HCT116 (cell line): Measurements from ENCODE around the gene PDE6B. TPM values are rescaled to one million over a fixed set of nuclear protein-coding genes. Genes with fewer than 3 reads are reported as not detected.

ENCODE experiments used
- ATAC-seq: fragments of 200-7000 bp; cut with Tn5 transposase; 2 replicates; pipeline ENCODE4 v1.9.1; 2020; ENCODE audit warnings: mild to moderate bottlenecking, moderate library complexity
- BruUV-seq: library from RNA; stranded (reverse); fragments of 400-500 nt; replicated peaks from 2 replicates; lab custom pipeline; 2021; lab: Mats Ljungman, UMichigan
- CTCF ChIA-PET: fragments of 300-600 bp; sonication (Branson Sonifier 250); formaldehyde crosslinking; loops from one replicate; lab custom pipeline; 2021; ENCODE audit warnings: antibody characterized with exemption; lab: Charles Lee
- POLR2A ChIA-PET: fragments of 300-600, 350-600 bp; sonication (Branson Sonifier 250); formaldehyde crosslinking; loops from one replicate; lab custom pipeline; 2021; ENCODE audit warnings: antibody characterized with exemption; lab: Charles Lee
- RAD21 ChIA-PET, 2 experiments: fragments of 300-600 bp; sonication (Branson Sonifier 250); formaldehyde crosslinking; loops; one replicate each; lab custom pipeline; 2023; ENCODE audit warnings: low total read pairs in 2 of 2; ENCODE audit not compliant: uncharacterized antibody in 2 of 2, unreplicated experiment in 2 of 2, low non-redundant PET in 1 of 2; lab: Charles Lee
- DNase-seq: peaks from one replicate; pipeline ENCODE4 v3.0.0-alpha.2; 2010; ENCODE audit warnings: low read depth, low spot score
- H2AFZ ChIP-seq: fragments of 200-600 bp; shearing (Covaris generic), sonication (generic); 2 replicates; pipeline ENCODE4 v1.6.1; 2017; ENCODE audit warnings: low read depth, mixed run types, mixed read lengths, antibody characterized with exemption, low read length; ENCODE audit not compliant: poor library complexity, severe bottlenecking
- H3K27ac ChIP-seq: 2 replicates; pipeline ENCODE4 v1.5.1; 2012; ENCODE audit warnings: low read depth, low read length
- H3K27me3 ChIP-seq: fragments of 200-600 bp; sonication (generic); 2 replicates; pipeline ENCODE4 v1.6.1; 2016; ENCODE audit warnings: mixed run types, low read length, mixed read lengths; ENCODE audit not compliant: insufficient read depth
- H3K36me3 ChIP-seq, 2 experiments: fragments of 200-500 bp in 1 of 2; fragments of 200-600 bp in 1 of 2; sonication (Bioruptor generic) in 1 of 2; sonication (generic) in 1 of 2; 2 replicates each; pipeline versions ENCODE4 v1.5.1 to v1.6.1; 2014 to 2016; ENCODE audit warnings: low read length in 2 of 2, inconsistent platforms in 1 of 2, mixed read lengths in 1 of 2, mixed run types in 1 of 2; ENCODE audit not compliant: insufficient read depth in 2 of 2, control insufficient read depth in 1 of 2
- H3K4me1 ChIP-seq, 2 experiments: fragments of 200-600 bp in 1 of 2; sonication (generic) in 1 of 2; 2 replicates each; pipeline versions ENCODE4 v1.5.1 to v1.6.1; 2012 to 2017; ENCODE audit warnings: low read length in 2 of 2, inconsistent platforms in 1 of 2, mild to moderate bottlenecking in 1 of 2, mixed read lengths in 1 of 2, mixed run types in 1 of 2, moderate library complexity in 1 of 2; ENCODE audit not compliant: insufficient read depth in 2 of 2, control insufficient read depth in 1 of 2
- H3K4me2 ChIP-seq: fragments of 200-600 bp; sonication (generic); 2 replicates; pipeline ENCODE4 v1.6.1; 2017; ENCODE audit warnings: mixed run types, low read length, mixed read lengths
- H3K4me3 ChIP-seq, 2 experiments: fragments of 200-600 bp in 1 of 2; sonication (generic) in 1 of 2; replicated peaks in 1 of 2; 2 replicates each; pipeline ENCODE4 v1.5.1; 2011 to 2016; ENCODE audit warnings: low read length in 2 of 2, control low read depth in 1 of 2, low read depth in 1 of 2, mild to moderate bottlenecking in 1 of 2, mixed read lengths in 1 of 2, mixed run types in 1 of 2
- H3K79me2 ChIP-seq: fragments of 200-600 bp; sonication (generic); 2 replicates; pipeline ENCODE4 v1.6.1; 2017; ENCODE audit warnings: mild to moderate bottlenecking, mixed run types, low read length, moderate library complexity, mixed read lengths; ENCODE audit not compliant: insufficient read depth
- H3K9ac ChIP-seq: fragments of 200-600 bp; sonication (generic); 2 replicates; pipeline ENCODE4 v1.6.1; 2016; ENCODE audit warnings: low read length, mixed read lengths
- H3K9me2 ChIP-seq: fragments of 200-600 bp; sonication (generic), shearing (Covaris generic); 2 replicates; pipeline ENCODE4 v1.6.1; 2017; ENCODE audit warnings: mixed run types, mild to moderate bottlenecking, moderate library complexity; ENCODE audit not compliant: insufficient read depth
- H3K9me3 ChIP-seq, 2 experiments: fragments of 200-500 bp in 1 of 2; fragments of 200-600 bp in 1 of 2; sonication (Bioruptor generic) in 1 of 2; sonication (generic) in 1 of 2; 2 replicates each; pipeline ENCODE4 v1.6.1; 2014 to 2017; ENCODE audit warnings: low read length in 2 of 2, mixed read lengths in 2 of 2, inconsistent platforms in 1 of 2, low read depth in 1 of 2, mild to moderate bottlenecking in 1 of 2, mixed run types in 1 of 2, moderate library complexity in 1 of 2; ENCODE audit not compliant: control insufficient read depth in 1 of 2, insufficient read depth in 1 of 2
- H4K20me1 ChIP-seq: fragments of 200-600 bp; sonication (generic), shearing (Covaris generic); 2 replicates; pipeline ENCODE4 v1.6.1; 2017; ENCODE audit warnings: mixed run types, mild to moderate bottlenecking, moderate library complexity; ENCODE audit not compliant: insufficient read depth
- CBX3 ChIP-seq: IDR thresholded peaks from 2 replicates; pipeline ENCODE4 v1.6.1; 2012; ENCODE audit warnings: low read depth
- CEBPB ChIP-seq: IDR thresholded peaks from 2 replicates; pipeline ENCODE4 v1.6.1; 2012; ENCODE audit warnings: low read depth
- ELF1 ChIP-seq: IDR thresholded peaks from 2 replicates; pipeline ENCODE4 v1.6.1; 2012; ENCODE audit warnings: low read depth, borderline replicate concordance
- EZH2phosphoT487 ChIP-seq: fragments of 200-600 bp; IDR thresholded peaks from 2 replicates; pipeline ENCODE4 v1.6.1; 2018; ENCODE audit warnings: antibody characterized with exemption, borderline replicate concordance
- FOSL1 ChIP-seq: IDR thresholded peaks from 2 replicates; pipeline ENCODE4 v1.6.1; 2012; ENCODE audit warnings: low read depth
- POLR2A ChIP-seq: IDR thresholded peaks from 2 replicates; pipeline ENCODE4 v1.7.0; 2011; ENCODE audit warnings: borderline replicate concordance; ENCODE audit not compliant: insufficient read depth, insufficient read length; ENCODE audit errors: extremely low read depth
- POLR2AphosphoS5 ChIP-seq: IDR thresholded peaks from 2 replicates; pipeline ENCODE4 v1.6.1; 2011; ENCODE audit warnings: mild to moderate bottlenecking, low read depth, low read length, moderate library complexity
- RAD21 ChIP-seq: IDR thresholded peaks from 2 replicates; pipeline ENCODE4 v1.6.1; 2012; ENCODE audit warnings: low read depth, mild to moderate bottlenecking
- SIN3A ChIP-seq: IDR thresholded peaks from 2 replicates; pipeline ENCODE4 v1.6.1; 2012; ENCODE audit warnings: low read depth
- SP1 ChIP-seq: IDR thresholded peaks from 2 replicates; pipeline ENCODE4 v1.6.1; 2012; ENCODE audit warnings: low read depth
- SRF ChIP-seq: IDR thresholded peaks from 2 replicates; pipeline ENCODE4 v1.6.1; 2012; ENCODE audit warnings: low read depth
- ZFX ChIP-seq: fragments of 450-650 bp; IDR thresholded peaks from 2 replicates; pipeline ENCODE4 v1.6.1; 2017
- ZNF274 ChIP-seq: fragments of 200-500 bp; sonication (Bioruptor generic); IDR thresholded peaks from 2 replicates; pipeline ENCODE4 v1.6.1; 2014; ENCODE audit warnings: mild to moderate bottlenecking, low read depth, low read length, inconsistent platforms
- intact Hi-C: fragments of 100-400 bp; cut with micrococcal nuclease; formaldehyde crosslinking; loops from 2 replicates; pipeline ENCODE4 v1.10.0; 2022
- total RNA-seq: library from RNA; stranded (reverse); gene quantifications from one replicate; pipeline ENCODE4 v1.2.1, GENCODE V29; 2021; ENCODE audit not compliant: unreplicated experiment
- TF ChIP-seq, protein P1 (sequence below): IDR thresholded peaks from 2 replicates; pipeline ENCODE4 v1.6.1; 2011; ENCODE audit warnings: mild to moderate bottlenecking, low read length, moderate library complexity; ENCODE audit not compliant: insufficient replicate concordance; ENCODE audit errors: extremely low read depth

PDE6B gene
- total RNA-seq, 1 experiment from 2014 or later, result not detected

DNA sequence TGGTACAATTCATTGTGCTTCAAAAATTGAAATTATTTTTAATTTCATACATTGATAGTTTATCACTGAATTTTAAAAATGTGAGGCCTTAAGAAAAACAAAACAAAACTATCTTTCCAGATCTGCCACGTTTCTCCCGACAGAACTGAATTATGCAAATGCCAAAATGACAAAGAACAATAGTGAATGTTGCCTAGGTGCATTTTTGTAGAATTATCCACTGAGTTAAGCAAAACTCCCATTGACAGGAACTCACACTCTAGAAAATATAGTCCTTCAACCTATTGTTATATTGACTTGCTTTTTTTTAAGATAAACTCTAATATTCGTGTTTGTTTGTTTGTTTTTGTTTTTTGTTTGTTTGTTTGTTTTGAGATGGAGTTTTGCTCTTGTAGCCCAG is 86.7 kb downstream of the PDE6B start:
- H3K4me2 ChIP-seq, result no peak overlapping the region
- no peak overlapping the region for H3K9ac ChIP-seq
- H3K79me2 ChIP-seq, result peaks cover 73% of the 10 kb centered on the region
- H3K36me3 ChIP-seq, result no peaks in the 10 kb centered on the region
- TF ChIP-seq SRF, result no peak
- TF ChIP-seq, protein P1, sequence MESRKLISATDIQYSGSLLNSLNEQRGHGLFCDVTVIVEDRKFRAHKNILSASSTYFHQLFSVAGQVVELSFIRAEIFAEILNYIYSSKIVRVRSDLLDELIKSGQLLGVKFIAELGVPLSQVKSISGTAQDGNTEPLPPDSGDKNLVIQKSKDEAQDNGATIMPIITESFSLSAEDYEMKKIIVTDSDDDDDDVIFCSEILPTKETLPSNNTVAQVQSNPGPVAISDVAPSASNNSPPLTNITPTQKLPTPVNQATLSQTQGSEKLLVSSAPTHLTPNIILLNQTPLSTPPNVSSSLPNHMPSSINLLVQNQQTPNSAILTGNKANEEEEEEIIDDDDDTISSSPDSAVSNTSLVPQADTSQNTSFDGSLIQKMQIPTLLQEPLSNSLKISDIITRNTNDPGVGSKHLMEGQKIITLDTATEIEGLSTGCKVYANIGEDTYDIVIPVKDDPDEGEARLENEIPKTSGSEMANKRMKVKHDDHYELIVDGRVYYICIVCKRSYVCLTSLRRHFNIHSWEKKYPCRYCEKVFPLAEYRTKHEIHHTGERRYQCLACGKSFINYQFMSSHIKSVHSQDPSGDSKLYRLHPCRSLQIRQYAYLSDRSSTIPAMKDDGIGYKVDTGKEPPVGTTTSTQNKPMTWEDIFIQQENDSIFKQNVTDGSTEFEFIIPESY, result no peak
- no peak for TF ChIP-seq ELF1
- TF ChIP-seq, all 23 proteins: peak for 0
- DNase-seq (no peak), ATAC-seq (no peak)
- no peaks in the 10 kb centered on the region for H4K20me1 ChIP-seq
- BruUV-seq, result no TSS peak
- RAD21 ChIA-PET, result no interaction called here
- H3K27me3 ChIP-seq, result no peaks in the 10 kb centered on the region
- H2AFZ ChIP-seq, result no peak overlapping the region
- intact Hi-C loops, result no loop called here
- H3K9me2 ChIP-seq, result no peaks in the 10 kb centered on the region
- no peaks in the 10 kb centered on the region for H3K9me3 ChIP-seq
- no peak overlapping the region for H3K27ac ChIP-seq
- POLR2A ChIA-PET, result no interaction called here
- CTCF ChIA-PET, result no interaction called here
- H3K4me3 ChIP-seq, result no peak overlapping the region
- peaks cover 0 to under 1% of the 10 kb centered on the region in 2 experiments; a peak in 2 of 4 replicates for H3K4me1 ChIP-seq

DNA sequence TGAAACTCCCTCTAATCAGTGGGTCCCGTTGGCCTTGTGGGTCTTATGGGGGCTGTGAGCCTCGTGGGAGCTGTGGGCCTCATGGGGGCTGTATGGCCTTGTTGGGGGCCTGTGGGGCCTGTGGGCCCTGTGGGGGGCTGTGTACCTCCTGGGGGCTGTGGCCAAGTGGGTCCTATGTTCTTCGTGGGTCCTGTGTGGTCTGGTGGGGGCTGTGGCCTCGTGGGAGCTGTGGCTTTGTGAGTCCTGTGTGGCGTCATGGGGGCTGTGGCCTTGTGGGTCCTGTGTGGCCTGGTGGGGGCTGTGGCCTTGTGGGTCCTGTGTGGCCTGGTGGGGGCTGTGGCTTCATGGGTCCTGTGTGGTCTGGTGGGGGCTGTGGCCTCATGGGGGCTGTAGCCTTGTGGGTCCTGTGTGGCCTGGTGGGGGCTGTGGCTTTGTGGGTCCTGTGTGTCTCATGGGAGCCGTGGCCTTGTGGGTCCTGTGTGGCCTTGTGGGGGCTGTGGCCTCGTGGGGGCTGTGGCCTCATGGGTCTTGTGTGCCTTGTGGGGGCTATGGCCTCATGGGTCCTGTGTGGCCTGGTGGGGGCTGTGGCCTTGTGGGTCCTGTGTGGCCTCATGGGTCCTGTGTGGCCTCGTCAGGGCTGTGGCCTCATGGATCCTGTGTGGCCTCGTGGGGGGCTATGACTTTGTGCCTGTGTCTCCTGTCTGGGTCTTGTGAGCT is 87.7 kb downstream of the PDE6B start:
- Histone ChIP-seq H3K27me3 (no peaks in the 10 kb centered on the region), H3K36me3 (no peaks in the 10 kb centered on the region), H3K79me2 (peaks cover 78% of the 10 kb centered on the region), H3K9me2 (no peaks in the 10 kb centered on the region), H3K4me3 (no peak overlapping the region), H3K27ac (no peak overlapping the region), H3K9ac (no peak overlapping the region), H2AFZ (no peak overlapping the region), H3K4me2 (no peak overlapping the region), H3K9me3 (no peaks in the 10 kb centered on the region), H3K4me1 (no peaks in the 10 kb centered on the region), H4K20me1 (no peaks in the 10 kb centered on the region)
- no peak for ATAC-seq
- DNase-seq, result no peak
- TF ChIP-seq ZFX (no peak), EZH2phosphoT487 (no peak), POLR2A (no peak), SRF (no peak), FOSL1 (no peak), SIN3A (no peak), SP1 (no peak), ZNF274 (no peak), POLR2AphosphoS5 (no peak), RAD21 (no peak), CBX3 (no peak), CEBPB (no peak)
- TF ChIP-seq, protein P1, result no peak
- RAD21 ChIA-PET, result no interaction called here
- POLR2A ChIA-PET, result no interaction called here
- BruUV-seq, result no TSS peak
- CTCF ChIA-PET, result no interaction called here
- intact Hi-C loops, result no loop called here
